HepG2 (cell line): ENCODE data around the gene TIGAR. TPM values are rescaled to one million over a fixed set of nuclear protein-coding genes. Genes with fewer than 3 reads are reported as not detected.

Experiments used
- ARID2 ChIP-seq: sonication (generic); formaldehyde crosslinking; IDR thresholded peaks from 2 replicates; pipeline ENCODE4 v1.8.1; 2022; ENCODE audit warnings: mild to moderate bottlenecking, missing genetic modification reagents, borderline replicate concordance
- CCAR2 ChIP-seq: fragments of 200-400 bp; formaldehyde crosslinking; optimal IDR thresholded peaks from 2 replicates; pipeline ENCODE3; 2018; ENCODE audit warnings: low read depth, mild to moderate bottlenecking, low read length, moderate library complexity
- DRAP1 ChIP-seq: IDR thresholded peaks from 2 replicates; pipeline ENCODE4 v1.6.1; 2016; ENCODE audit warnings: missing genetic modification reagents, missing compliant biosample characterization
- KDM2A ChIP-seq: sonication (generic); formaldehyde crosslinking; IDR thresholded peaks from 2 replicates; pipeline ENCODE4 v1.4.0; 2020; ENCODE audit warnings: low read depth, missing genetic modification reagents, borderline replicate concordance
- MED8 ChIP-seq: sonication (generic); formaldehyde crosslinking; IDR thresholded peaks from 2 replicates; pipeline ENCODE4 v1.8.1; 2023; ENCODE audit warnings: mild to moderate bottlenecking, missing genetic modification reagents; ENCODE audit not compliant: insufficient replicate concordance
- POGK ChIP-seq: sonication (generic); formaldehyde crosslinking; conservative IDR thresholded peaks from 2 replicates; pipeline ENCODE4 v1.8.0; 2022; ENCODE audit warnings: mild to moderate bottlenecking, moderate library complexity, missing genetic modification reagents
- THAP11 ChIP-seq: IDR thresholded peaks from 2 replicates; pipeline ENCODE4 v1.6.1; 2016; ENCODE audit warnings: missing biosample characterization, missing genetic modification reagents
- ZBTB43 ChIP-seq: sonication (generic); formaldehyde crosslinking; conservative IDR thresholded peaks from 2 replicates; pipeline ENCODE4 v1.4.0; 2020; ENCODE audit warnings: missing genetic modification reagents
- ZBTB7B ChIP-seq: sonication (generic); formaldehyde crosslinking; IDR thresholded peaks from 2 replicates; pipeline ENCODE4 v1.4.0; 2020; ENCODE audit warnings: missing genetic modification reagents
- ZFY ChIP-seq: sonication (generic); formaldehyde crosslinking; IDR thresholded peaks from 2 replicates; pipeline ENCODE4 v1.4.0; 2020; ENCODE audit warnings: missing genetic modification reagents
- ZNF337 ChIP-seq: sonication (generic); formaldehyde crosslinking; IDR thresholded peaks from 2 replicates; pipeline ENCODE4 v1.5.1; 2020; ENCODE audit warnings: missing genetic modification reagents, low read depth, mild to moderate bottlenecking, borderline replicate concordance
- ZNF556 ChIP-seq: sonication (generic); formaldehyde crosslinking; IDR thresholded peaks from 2 replicates; pipeline ENCODE4 v1.4.0; 2020; ENCODE audit warnings: mild to moderate bottlenecking, missing genetic modification reagents, borderline replicate concordance
- ZNF564 ChIP-seq: sonication (generic); formaldehyde crosslinking; IDR thresholded peaks from 2 replicates; pipeline ENCODE4 v1.8.1; 2023; ENCODE audit warnings: mild to moderate bottlenecking, missing genetic modification reagents
- ZNF713 ChIP-seq: sonication (generic); formaldehyde crosslinking; IDR thresholded peaks from 2 replicates; pipeline ENCODE4 v1.4.0; 2020; ENCODE audit warnings: mild to moderate bottlenecking, missing genetic modification reagents
- ZNF772 ChIP-seq: sonication (generic); formaldehyde crosslinking; IDR thresholded peaks from 2 replicates; pipeline ENCODE4 v1.5.0; 2020; ENCODE audit warnings: mild to moderate bottlenecking, missing genetic modification reagents
- ZNF800 ChIP-seq: sonication (generic); formaldehyde crosslinking; IDR thresholded peaks from 2 replicates; pipeline ENCODE4 v1.4.0; 2020; ENCODE audit warnings: missing genetic modification reagents
- ZNF878 ChIP-seq: sonication (generic); formaldehyde crosslinking; IDR thresholded peaks from 2 replicates; pipeline ENCODE4 v1.8.1; 2023; ENCODE audit warnings: mild to moderate bottlenecking, missing genetic modification reagents, moderate library complexity
- ZSCAN20 ChIP-seq: sonication (generic); formaldehyde crosslinking; IDR thresholded peaks from 2 replicates; pipeline ENCODE4 v1.4.0; 2020; ENCODE audit warnings: missing genetic modification reagents, mild to moderate bottlenecking, borderline replicate concordance
- ZXDC ChIP-seq: sonication (generic); formaldehyde crosslinking; IDR thresholded peaks from 2 replicates; pipeline ENCODE4 v1.5.0; 2020; ENCODE audit warnings: mild to moderate bottlenecking, missing genetic modification reagents
- polyA plus RNA-seq, 8 experiments: library from polyadenylated mRNA; depleted of rRNA in 3 of 8; stranded (reverse) in 7 of 8; unstranded in 1 of 8; fragments of >200 nt; fragmentation: Illumina TruSeq in 4 of 8; extraction: Trizol in 4 of 8; gene quantifications; 2 replicates each; pipeline versions ENCODE4 v1.2.1 to v1.2.3, GENCODE V29; 2011 to 2016; ENCODE audit warnings: low read depth in 4 of 8, missing spikeins in 1 of 8, mixed read lengths in 1 of 8; ENCODE audit not compliant: insufficient read depth in 1 of 8
- total RNA-seq, 5 experiments: library from RNA; depleted of rRNA; stranded (reverse); fragments of >200 nt; fragmentation: Illumina TruSeq; extraction: Trizol; gene quantifications; 2 replicates each; pipeline ENCODE4 v1.2.3, GENCODE V29; 2016; ENCODE audit warnings: low read depth in 1 of 5

The TIGAR gene
- total and polyA plus RNA-seq, 2 of the 13 experiments (the other 11 are each of a cell fraction or from before 2014, with no cell fraction given), result 2.6 to 21.8 TPM

GRCh38 chr12:4320853-4321701 lies at the start of gene TIGAR (continued):
- TF ChIP-seq ZBTB7B (CRISPR knock-in tag), result peak; percentile 26; the same call in 1 of the 2 replicates
- TF ChIP-seq ZXDC, result peak; percentile 40; the same call in 1 of the 2 replicates
- TF ChIP-seq ZNF772 (CRISPR knock-in tag), result 0 out of 2 replicates have a peak, but pooled peaks have one; percentile 40
- TF ChIP-seq ZNF800 (CRISPR knock-in tag), result peak; percentile 39; the same call in 1 of the 2 replicates
- TF ChIP-seq ZNF878, result 0 out of 2 replicates have a peak, but pooled peaks have one; percentile 33
- 0 out of 2 replicates have a peak, but pooled peaks have one; percentile 51 for TF ChIP-seq ZSCAN20
- peak; percentile 78 for TF ChIP-seq THAP11 (CRISPR knock-in tag)
- TF ChIP-seq ZFY, result peak; percentile 73
- TF ChIP-seq ZBTB43 (CRISPR knock-in tag), result 0 out of 2 replicates have a peak, but pooled peaks have one; percentile 38
- TF ChIP-seq CCAR2, result no peak
- TF ChIP-seq ZNF556 (CRISPR knock-in tag), result peak; percentile 19; the same call in 1 of the 2 replicates
- peak; percentile 67 for TF ChIP-seq DRAP1 (CRISPR knock-in tag)
- no peak for TF ChIP-seq POGK (CRISPR knock-in tag)
- peak; percentile 83 for TF ChIP-seq KDM2A (CRISPR knock-in tag)
- no peak for TF ChIP-seq ZNF713 (CRISPR knock-in tag)
- 0 out of 2 replicates have a peak, but pooled peaks have one; percentile 40 for TF ChIP-seq ARID2
- peak; percentile 61; the same call in 1 of the 2 replicates for TF ChIP-seq ZNF564
- TF ChIP-seq MED8 (CRISPR knock-in tag), result peak; percentile 28
- TF ChIP-seq ZNF337, result 0 out of 2 replicates have a peak, but pooled peaks have one; percentile 30
